GM10847 (cell line): ENCODE results near the gene CCDC107.

Experiments
- POLR2A ChIP-seq: IDR thresholded peaks from 2 replicates; pipeline ENCODE4 v1.6.1; 2011; ENCODE audit not compliant: insufficient read length; ENCODE audit errors: extremely low read depth

Gene CCDC107

DNA sequence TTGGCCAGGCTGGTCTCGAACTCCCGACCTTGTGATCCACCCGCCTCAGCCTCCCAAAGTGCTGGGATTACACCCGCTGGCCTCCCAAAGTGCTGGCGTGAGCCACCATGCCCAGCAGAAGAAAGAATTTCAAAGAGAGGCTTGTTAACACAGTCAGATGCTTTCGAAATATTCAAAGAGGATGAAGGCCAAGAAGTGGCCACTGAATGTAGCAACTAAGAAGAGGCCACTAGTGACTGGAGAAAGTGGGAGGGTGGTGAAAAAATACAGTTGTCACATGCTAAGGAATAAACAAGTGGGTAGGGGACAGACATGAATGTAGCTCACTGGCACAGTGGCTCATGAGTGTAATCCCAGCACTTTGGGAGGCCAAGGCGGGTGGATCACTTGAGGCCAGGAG is 44.6 kb downstream of the CCDC107 start:
- no peak for TF ChIP-seq POLR2A

DNA sequence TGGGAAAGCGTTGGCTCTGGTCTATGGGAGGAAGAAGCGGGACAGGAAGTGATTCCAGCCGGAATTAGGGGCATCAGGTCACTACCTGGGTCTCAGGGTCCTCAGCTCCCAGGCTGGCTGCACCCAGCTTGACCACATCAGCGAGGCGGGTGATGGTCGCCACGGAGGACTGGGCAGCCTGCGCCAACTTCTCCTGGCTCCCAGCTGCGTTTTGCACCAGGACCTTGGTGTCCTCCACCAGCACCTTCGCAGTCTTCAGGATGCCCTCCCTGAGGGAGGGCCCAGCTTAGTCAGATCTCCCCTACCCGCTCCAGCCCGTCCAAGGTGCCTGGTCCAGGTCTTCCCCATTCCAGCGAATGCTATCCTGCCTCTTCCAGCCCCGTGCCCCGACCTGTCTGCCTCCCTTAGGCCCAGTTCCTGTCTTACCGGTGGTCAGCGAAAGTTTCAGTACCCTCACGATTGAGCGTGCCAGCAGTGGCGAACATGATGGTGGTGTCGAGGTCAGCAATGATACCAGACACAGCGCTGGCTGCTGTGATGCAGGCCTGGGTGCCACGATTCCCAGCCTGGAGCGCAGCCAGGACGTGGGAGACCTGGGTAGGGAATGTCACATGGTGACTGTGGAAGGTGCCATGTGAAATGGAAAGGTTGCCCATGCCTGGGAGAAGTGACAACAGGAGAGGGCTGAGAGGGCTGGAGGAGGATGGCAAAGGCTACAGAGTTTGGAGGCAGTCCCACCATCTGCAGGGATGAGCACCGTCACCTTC is 46.0 kb downstream of the CCDC107 start:
- no peak for TF ChIP-seq POLR2A

DNA sequence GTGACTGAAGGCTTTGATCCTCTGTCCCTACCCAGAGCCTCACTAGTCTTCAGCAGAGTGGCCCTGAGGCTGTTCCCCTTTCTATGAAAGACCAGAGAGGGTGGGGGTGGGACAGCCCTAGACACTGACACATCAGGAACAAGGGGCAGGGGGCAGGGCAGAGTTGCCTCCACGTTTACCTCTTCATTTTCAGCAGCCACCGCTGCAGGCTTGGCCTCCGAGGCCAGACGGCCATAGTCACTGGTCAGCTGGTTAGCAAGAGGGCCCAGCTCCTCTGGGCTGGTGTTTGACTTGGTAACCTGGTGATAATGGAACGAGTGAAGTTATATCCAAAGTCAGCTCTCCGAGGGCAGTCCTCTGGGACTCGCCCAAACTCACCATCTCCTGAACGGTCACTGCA is 47.3 kb downstream of the CCDC107 start:
- no peak for TF ChIP-seq POLR2A

DNA sequence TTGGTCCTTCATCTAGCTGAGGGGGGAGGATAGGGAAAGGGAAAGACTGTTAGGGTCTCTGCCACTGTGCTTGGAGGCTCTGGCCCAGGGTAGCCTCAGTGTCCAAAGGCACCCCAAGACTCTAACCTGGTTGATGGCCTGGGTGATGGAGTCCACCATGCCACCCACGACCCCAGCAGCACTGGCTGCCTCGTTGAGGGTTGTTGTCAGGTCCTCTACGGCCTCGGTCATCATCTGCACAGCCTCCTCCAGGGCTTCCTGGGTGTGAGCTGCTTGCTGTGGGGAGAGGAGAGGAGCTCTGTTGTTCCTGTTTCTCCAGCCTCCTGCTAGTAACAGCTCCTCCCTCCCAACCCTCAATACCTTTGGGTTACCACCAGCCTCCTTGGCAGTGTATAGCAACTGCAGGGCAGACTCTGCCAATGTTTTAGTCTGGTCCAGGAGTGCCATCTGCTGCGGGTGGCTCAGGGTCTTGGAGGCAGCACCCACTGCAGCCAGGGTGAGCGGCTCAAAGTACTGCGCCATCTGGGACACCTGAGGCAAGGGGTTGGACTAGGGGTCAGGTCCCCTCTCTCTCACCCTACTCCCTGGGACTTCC is 47.8 kb downstream of the CCDC107 start:
- TF ChIP-seq POLR2A: no peak

DNA sequence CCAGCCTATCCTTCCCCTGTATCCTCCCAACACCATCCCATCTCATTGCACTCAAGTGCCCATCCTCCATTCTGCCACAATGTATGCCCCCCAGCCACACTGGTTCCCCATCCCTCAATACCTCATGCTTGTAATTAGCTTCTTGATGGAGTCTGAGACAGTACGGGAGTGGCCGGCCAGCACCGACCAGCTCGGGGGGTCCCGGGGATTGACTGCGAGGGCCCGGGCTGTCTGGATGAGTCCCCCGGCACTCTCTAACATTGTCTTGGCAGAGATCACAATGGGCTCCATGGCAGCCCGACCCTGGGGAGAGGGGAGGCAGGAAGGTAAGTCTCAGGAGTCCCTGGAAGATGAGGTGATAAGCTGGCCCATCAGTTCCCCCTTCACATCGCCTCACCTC is 48.9 kb downstream of the CCDC107 start:
- TF ChIP-seq POLR2A: no peak

DNA sequence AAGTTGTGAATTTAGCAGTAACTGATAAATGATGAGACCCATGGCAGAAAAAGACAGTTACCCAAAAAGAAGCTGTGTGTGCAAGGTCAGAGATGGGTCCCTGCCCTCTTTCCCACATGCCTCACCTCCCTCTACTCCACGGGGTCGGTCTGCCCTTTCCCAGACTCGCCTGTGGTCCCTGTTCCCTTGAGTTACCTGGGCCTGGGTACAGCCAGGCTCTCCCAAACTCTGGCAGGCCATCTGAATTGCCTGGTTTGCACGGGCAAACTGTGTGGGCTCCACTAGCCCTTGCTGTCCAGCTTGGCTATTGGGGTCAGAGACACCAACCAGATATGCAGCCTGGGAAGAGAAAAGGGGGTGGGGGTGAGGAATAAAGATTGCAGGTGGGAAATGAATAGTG is 50.1 kb downstream of the CCDC107 start:
- no peak for TF ChIP-seq POLR2A

DNA sequence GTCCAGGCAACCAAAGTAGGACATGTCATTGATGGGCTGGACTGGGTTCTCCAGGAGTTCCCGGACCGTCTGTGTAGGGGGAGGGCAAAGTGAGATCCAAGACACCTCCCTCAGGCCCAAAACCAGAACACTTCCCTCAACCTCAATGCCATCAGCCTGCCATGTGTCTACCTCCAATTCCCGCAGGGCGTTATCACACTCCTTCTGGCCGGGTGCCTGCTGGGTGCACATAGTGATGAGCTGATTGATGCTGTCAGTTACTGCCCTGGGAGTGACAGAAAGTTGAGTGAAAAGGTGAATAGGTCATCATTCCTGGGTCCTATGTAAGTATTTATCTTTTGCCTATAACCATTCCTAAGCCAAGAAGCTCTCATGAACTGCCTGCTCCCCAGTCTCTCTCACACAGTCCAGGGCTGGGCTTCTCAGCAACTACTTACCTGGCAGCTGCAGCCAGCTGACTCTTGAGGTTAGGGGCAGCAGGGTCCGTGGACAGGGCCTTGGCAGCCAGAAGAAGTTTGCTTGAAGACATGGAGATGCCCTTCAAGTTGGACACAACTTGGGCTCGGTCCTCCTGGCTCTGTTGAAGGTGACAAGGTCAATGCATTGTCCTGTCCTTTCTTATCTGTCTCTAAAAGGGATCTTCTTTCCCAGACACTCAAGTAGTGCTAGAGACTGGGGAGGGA is 52.9 kb downstream of the CCDC107 start:
- TF ChIP-seq POLR2A: no peak
